HEK293 (cell line): ENCODE data around the gene STK26.

Experiments
- CTCF ChIA-PET: fragments of 350-600 bp; formaldehyde crosslinking; extraction: SDS; loops from one replicate; lab custom pipeline; 2021; ENCODE audit warnings: antibody characterized with exemption; lab: Yijun Ruan, JAX
- POLR2A ChIA-PET: fragments of 300-600 bp; formaldehyde crosslinking; extraction: SDS; loops from one replicate; lab custom pipeline; 2020; ENCODE audit warnings: antibody characterized with exemption, inconsistent platforms; lab: Yijun Ruan, JAX
- H3K27ac ChIP-seq: fragments of 200-500 bp; sonication (Bioruptor generic); 2 replicates; pipeline ENCODE4 v1.5.1; 2014; ENCODE audit warnings: low read depth, low read length, control low read depth, inconsistent platforms; ENCODE audit errors: extremely low read depth
- H3K36me3 ChIP-seq, 2 experiments: fragments of 200-500 bp in 1 of 2; sonication (Bioruptor generic) in 1 of 2; 1 replicate in 1 of 2; 2 replicates in 1 of 2; pipeline ENCODE4 v1.5.1; 2014 to 2017; ENCODE audit warnings: inconsistent platforms in 2 of 2, low read length in 2 of 2; ENCODE audit not compliant: control insufficient read depth in 2 of 2, insufficient read depth in 1 of 2
- H3K4me1 ChIP-seq: fragments of 200-500 bp; sonication (Bioruptor generic); 2 replicates; pipeline ENCODE4 v1.5.1; 2014; ENCODE audit warnings: mild to moderate bottlenecking, low read length, inconsistent platforms; ENCODE audit not compliant: control insufficient read depth, insufficient read depth
- H3K4me3 ChIP-seq: 2 replicates; pipeline ENCODE4 v1.5.1; 2011; ENCODE audit warnings: low read depth, mild to moderate bottlenecking, control low read depth, low read length, moderate library complexity
- H3K9me3 ChIP-seq: fragments of 200-500 bp; sonication (Bioruptor generic); 2 replicates; pipeline ENCODE4 v1.5.1; 2014; ENCODE audit warnings: low read depth, low read length, inconsistent platforms; ENCODE audit not compliant: control insufficient read depth, insufficient read depth
- CTCF ChIP-seq: fragments of 450-650 bp; formaldehyde crosslinking; IDR thresholded peaks from 2 replicates; pipeline ENCODE4 v1.5.1; 2016; ENCODE audit warnings: missing biosample characterization, missing genetic modification characterization
- HOXA7 ChIP-seq: sonication (generic); formaldehyde crosslinking; IDR thresholded peaks from 2 replicates; pipeline ENCODE4 v1.8.1; 2022; ENCODE audit warnings: missing genetic modification reagents, borderline replicate concordance
- HOXC10 ChIP-seq: sonication (generic); formaldehyde crosslinking; IDR thresholded peaks from 2 replicates; pipeline ENCODE4 v1.8.1; 2023; ENCODE audit warnings: mild to moderate bottlenecking, missing genetic modification reagents
- MYNN ChIP-seq: fragments of 450-650 bp; formaldehyde crosslinking; IDR thresholded peaks from 2 replicates; pipeline ENCODE4 v1.5.1; 2016; ENCODE audit warnings: missing biosample characterization, missing genetic modification characterization, borderline replicate concordance
- MZF1 ChIP-seq: fragments of 450-650 bp; formaldehyde crosslinking; IDR thresholded peaks from 2 replicates; pipeline ENCODE4 v1.5.1; 2017; ENCODE audit warnings: missing biosample characterization, missing genetic modification characterization, borderline replicate concordance
- PRDM1 ChIP-seq: fragments of 450-650 bp; formaldehyde crosslinking; IDR thresholded peaks from 2 replicates; pipeline ENCODE4; 2016; ENCODE audit warnings: missing biosample characterization, missing genetic modification characterization
- PRDM10 ChIP-seq: fragments of 450-650 bp; formaldehyde crosslinking; IDR thresholded peaks from 2 replicates; pipeline ENCODE4 v1.5.1; 2016; ENCODE audit warnings: missing biosample characterization, missing genetic modification characterization
- SALL2 ChIP-seq: fragments of 450-650 bp; formaldehyde crosslinking; IDR thresholded peaks from 2 replicates; pipeline ENCODE4 v1.5.0; 2017; ENCODE audit warnings: missing biosample characterization, mild to moderate bottlenecking, missing genetic modification characterization, borderline replicate concordance
- SP7 ChIP-seq: fragments of 450-650 bp; formaldehyde crosslinking; IDR thresholded peaks from 2 replicates; pipeline ENCODE4 v1.5.1; 2016; ENCODE audit warnings: missing biosample characterization, missing genetic modification characterization
- TRIM28 ChIP-seq: IDR thresholded peaks from 2 replicates; pipeline ENCODE4 v1.6.1; 2011; ENCODE audit warnings: low read length, control low read depth, borderline replicate concordance
- ZBTB17 ChIP-seq: fragments of 450-650 bp; formaldehyde crosslinking; IDR thresholded peaks from 2 replicates; pipeline ENCODE4 v1.5.1; 2016; ENCODE audit warnings: missing biosample characterization, missing genetic modification characterization
- ZBTB26 ChIP-seq: fragments of 450-650 bp; formaldehyde crosslinking; optimal IDR thresholded peaks from 2 replicates; pipeline ENCODE3; 2016; ENCODE audit warnings: missing biosample characterization, mild to moderate bottlenecking, missing genetic modification characterization
- ZFHX2 ChIP-seq: fragments of 450-650 bp; formaldehyde crosslinking; conservative IDR thresholded peaks from 2 replicates; pipeline ENCODE4 v1.5.1; 2016; ENCODE audit warnings: missing biosample characterization, missing genetic modification characterization
- ZFP3 ChIP-seq: fragments of 450-650 bp; formaldehyde crosslinking; IDR thresholded peaks from 2 replicates; pipeline ENCODE4 v1.5.1; 2016; ENCODE audit warnings: low read depth, missing biosample characterization, missing genetic modification characterization
- ZNF202 ChIP-seq: fragments of 450-650 bp; formaldehyde crosslinking; IDR thresholded peaks from 2 replicates; pipeline ENCODE4 v1.5.1; 2016; ENCODE audit warnings: missing biosample characterization, missing genetic modification characterization, borderline replicate concordance
- ZNF335 ChIP-seq: fragments of 450-650 bp; formaldehyde crosslinking; conservative IDR thresholded peaks from 2 replicates; pipeline ENCODE4 v1.5.1; 2016; ENCODE audit warnings: missing biosample characterization, missing genetic modification characterization
- ZNF362 ChIP-seq: fragments of 450-650 bp; formaldehyde crosslinking; IDR thresholded peaks from 2 replicates; pipeline ENCODE4 v1.5.1; 2016; ENCODE audit warnings: missing biosample characterization, missing genetic modification characterization
- ZNF391 ChIP-seq: fragments of 450-650 bp; formaldehyde crosslinking; IDR thresholded peaks from 2 replicates; pipeline ENCODE4 v1.5.1; 2016; ENCODE audit warnings: low read depth, missing biosample characterization, missing genetic modification characterization, borderline replicate concordance
- ZNF426 ChIP-seq: fragments of 450-650 bp; formaldehyde crosslinking; IDR thresholded peaks from 2 replicates; pipeline ENCODE4 v1.5.1; 2017; ENCODE audit warnings: missing biosample characterization, missing genetic modification characterization, mild to moderate bottlenecking, inconsistent platforms, moderate library complexity
- ZNF544 ChIP-seq: fragments of 450-650 bp; formaldehyde crosslinking; IDR thresholded peaks from 2 replicates; pipeline ENCODE4 v1.5.0; 2017; ENCODE audit warnings: missing biosample characterization, missing genetic modification characterization
- ZNF555 ChIP-seq: fragments of 450-650 bp; formaldehyde crosslinking; conservative IDR thresholded peaks from 2 replicates; pipeline ENCODE4 v1.5.1; 2017; ENCODE audit warnings: missing biosample characterization, mild to moderate bottlenecking, missing genetic modification characterization, inconsistent platforms
- ZNF558 ChIP-seq: fragments of 450-650 bp; formaldehyde crosslinking; IDR thresholded peaks from 2 replicates; pipeline ENCODE4 v1.5.1; 2016; ENCODE audit warnings: missing biosample characterization, missing genetic modification characterization
- ZNF560 ChIP-seq: fragments of 450-650 bp; formaldehyde crosslinking; IDR thresholded peaks from 2 replicates; pipeline ENCODE4 v1.5.1; 2017; ENCODE audit warnings: missing biosample characterization, missing genetic modification characterization, borderline replicate concordance
- ZNF621 ChIP-seq: fragments of 450-650 bp; formaldehyde crosslinking; IDR thresholded peaks from 2 replicates; pipeline ENCODE4 v1.5.1; 2017; ENCODE audit warnings: missing biosample characterization, missing genetic modification characterization
- ZNF629 ChIP-seq: fragments of 450-650 bp; formaldehyde crosslinking; IDR thresholded peaks from 2 replicates; pipeline ENCODE4 v1.5.1; 2017; ENCODE audit warnings: missing biosample characterization, missing genetic modification characterization
- ZNF664 ChIP-seq: fragments of 450-650 bp; formaldehyde crosslinking; IDR thresholded peaks from 2 replicates; pipeline ENCODE4 v1.5.1; 2016; ENCODE audit warnings: missing biosample characterization, missing genetic modification characterization
- ZSCAN23 ChIP-seq: fragments of 450-650 bp; formaldehyde crosslinking; IDR thresholded peaks from 2 replicates; pipeline ENCODE4 v1.5.1; 2016; ENCODE audit warnings: missing biosample characterization, missing genetic modification characterization

Gene STK26

GRCh38 chrX:132034648-132035047 lies 11.5 kb downstream of the STK26 start (continued):
- TF ChIP-seq PRDM10 (no peak), ZNF426 (tag by site-specific recombination) (no peak), SP7 (tag by site-specific recombination) (no peak), ZSCAN23 (tag by site-specific recombination) (no peak), HOXC10 (CRISPR knock-in tag) (no peak), ZNF664 (tag by site-specific recombination) (no peak), ZNF362 (no peak), ZNF629 (tag by site-specific recombination) (no peak), HOXA7 (no peak)

GRCh38 chrX:132037479-132037993 lies 14.4 kb downstream of the STK26 start:
- Histone ChIP-seq H3K4me1 (peaks cover 30% of the 10 kb centered on the region), H3K27ac (no peak overlapping the region), H3K36me3 (no peaks in the 10 kb centered on the region), H3K9me3 (no peaks in the 10 kb centered on the region), H3K4me3 (no peak overlapping the region)
- ChIA-PET CTCF (interaction anchor here (0.6 kb wide), 1 partner anchor 206 kb away, joined by 4 read pairs; no protein-coding TSS in a partner anchor), POLR2A (no interaction called here)
- TF ChIP-seq ZNF335 (tag by site-specific recombination), result peak; percentile 23; the same call in 1 of the 2 replicates
- TF ChIP-seq MYNN, result peak; percentile 87
- TF ChIP-seq ZNF544 (tag by site-specific recombination), result no peak
- no peak for TF ChIP-seq CTCF
- TF ChIP-seq ZFHX2 (tag by site-specific recombination), result no peak
- TF ChIP-seq ZNF391, result no peak
- TF ChIP-seq ZNF362, result 0 out of 2 replicates have a peak, but pooled peaks have one; percentile 17

- CTCF ChIA-PET, result interaction anchor here (1.0 kb wide), 1 partner anchor 15 kb away, joined by 3 read pairs; no protein-coding TSS in a partner anchor
- Histone ChIP-seq H3K36me3 (no peaks in the 10 kb centered on the region), H3K27ac (no peak overlapping the region), H3K9me3 (no peaks in the 10 kb centered on the region), H3K4me1 (peaks cover 21% of the 10 kb centered on the region), H3K4me3 (no peak overlapping the region)
- TF ChIP-seq ZBTB17 (tag by site-specific recombination), result no peak
- TF ChIP-seq ZBTB26, result no peak
- 0 out of 2 replicates have a peak, but pooled peaks have one; percentile 17 for TF ChIP-seq MZF1 (tag by site-specific recombination)
- no peak for TF ChIP-seq ZNF202 (tag by site-specific recombination)
- no peak for TF ChIP-seq ZNF621 (tag by site-specific recombination)
- no peak for TF ChIP-seq ZFP3 (tag by site-specific recombination)
- no peak for TF ChIP-seq SALL2 (tag by site-specific recombination)
- TF ChIP-seq ZNF560 (tag by site-specific recombination), result no peak
- no peak for TF ChIP-seq ZNF555
- TF ChIP-seq PRDM1, result 0 out of 2 replicates have a peak, but pooled peaks have one; percentile 5
- no peak for TF ChIP-seq ZNF558 (tag by site-specific recombination)
- no peak for TF ChIP-seq TRIM28
- POLR2A ChIA-PET, result no interaction called here
Observed at GRCh38 chrX:132040066-132040465, 17.0 kb downstream of the STK26 start.
